SK-N-SH (cell line): Measurements from ENCODE around the gene AEBP1. TPM values are rescaled to one million over a fixed set of nuclear protein-coding genes. Genes with fewer than 3 reads are reported as not detected.

Experiments used
- CTCF ChIA-PET: fragments of 300-600, 350-600 bp; formaldehyde crosslinking; extraction: SDS; loops from one replicate; lab custom pipeline; 2021; lab: Yijun Ruan, JAX
- POLR2A ChIA-PET: fragments of 350-600 bp; sonication (Branson Sonifier 250); formaldehyde crosslinking; extraction: SDS; loops from one replicate; lab custom pipeline; 2020; ENCODE audit warnings: antibody characterized with exemption, inconsistent platforms; lab: Yijun Ruan, JAX
- DNase-seq: peaks from one replicate; pipeline ENCODE4 v3.0.0; 2012
- H2AFZ ChIP-seq: fragments of 200-600 bp; sonication (generic); 2 replicates; pipeline ENCODE4 v1.8.1; 2016; ENCODE audit warnings: antibody characterized with exemption, mild to moderate bottlenecking, low read depth
- H3F3A ChIP-seq: fragments of 200-600 bp; sonication (generic); replicated peaks from 2 replicates; pipeline ENCODE3; 2016; ENCODE audit warnings: antibody characterized with exemption, mild to moderate bottlenecking; ENCODE audit not compliant: insufficient read depth
- H3K27ac ChIP-seq, 2 experiments: fragments of 200-500 bp in 1 of 2; fragments of 200-600 bp in 1 of 2; sonication (Bioruptor generic) in 1 of 2; sonication (generic), shearing (Covaris generic) in 1 of 2; 2 replicates each; pipeline versions ENCODE4 v1.5.1 to v1.6.1; 2014 to 2016; ENCODE audit warnings: low read depth in 2 of 2, inconsistent platforms in 1 of 2, low read length in 1 of 2, mild to moderate bottlenecking in 1 of 2, mixed read lengths in 1 of 2
- H3K27me3 ChIP-seq: fragments of 200-600 bp; sonication (generic), shearing (Covaris generic); 2 replicates; pipeline ENCODE4 v1.6.1; 2016; ENCODE audit warnings: mixed run types; ENCODE audit not compliant: insufficient read depth
- H3K36me3 ChIP-seq, 2 experiments: fragments of 200-500 bp in 1 of 2; fragments of 200-600 bp in 1 of 2; sonication (Bioruptor generic) in 1 of 2; sonication (generic) in 1 of 2; replicated peaks in 1 of 2; 2 replicates each; pipeline versions ENCODE3 to v1.5.1; 2014 to 2016; ENCODE audit warnings: low read length in 1 of 2, mild to moderate bottlenecking in 1 of 2; ENCODE audit not compliant: insufficient read depth in 2 of 2, control insufficient read depth in 1 of 2
- H3K4me1 ChIP-seq, 2 experiments: fragments of 200-500 bp in 1 of 2; fragments of 200-600 bp in 1 of 2; sonication (Bioruptor generic) in 1 of 2; sonication (generic), shearing (Covaris generic) in 1 of 2; 2 replicates each; pipeline versions ENCODE4 v1.5.1 to v1.6.1; 2014 to 2016; ENCODE audit warnings: low read depth in 1 of 2, low read length in 1 of 2, mixed run types in 1 of 2; ENCODE audit not compliant: insufficient read depth in 2 of 2, control insufficient read depth in 1 of 2
- H3K4me2 ChIP-seq: fragments of 200-600 bp; sonication (generic), shearing (Covaris generic); 2 replicates; pipeline ENCODE4 v1.6.1; 2017; ENCODE audit warnings: mixed run types
- H3K4me3 ChIP-seq, 2 experiments: fragments of 200-500 bp in 1 of 2; fragments of 200-600 bp in 1 of 2; sonication (Bioruptor generic) in 1 of 2; sonication (generic), shearing (Covaris generic) in 1 of 2; 2 replicates each; pipeline versions ENCODE4 v1.5.1 to v1.8.1; 2014 to 2016; ENCODE audit warnings: low read depth in 2 of 2, inconsistent platforms in 1 of 2, low read length in 1 of 2, mild to moderate bottlenecking in 1 of 2, mixed read lengths in 1 of 2, moderate library complexity in 1 of 2
- H3K79me2 ChIP-seq: fragments of 200-600 bp; sonication (generic); 2 replicates; pipeline ENCODE4 v1.8.1; 2017; ENCODE audit warnings: mild to moderate bottlenecking; ENCODE audit not compliant: insufficient read depth
- H3K9ac ChIP-seq: fragments of 200-600 bp; sonication (generic); 2 replicates; pipeline ENCODE4 v1.6.1; 2017; ENCODE audit warnings: mixed run types
- H3K9me2 ChIP-seq: fragments of 200-600 bp; sonication (generic); 2 replicates; pipeline ENCODE4 v1.6.1; 2017; ENCODE audit warnings: mixed run types
- H3K9me3 ChIP-seq: fragments of 200-600 bp; sonication (generic); 2 replicates; pipeline ENCODE4 v1.6.1; 2017; ENCODE audit warnings: mixed run types, mild to moderate bottlenecking, moderate library complexity
- H4K20me1 ChIP-seq: fragments of 200-600 bp; sonication (generic); 2 replicates; pipeline ENCODE4 v1.6.1; 2017; ENCODE audit warnings: mild to moderate bottlenecking, mixed run types; ENCODE audit not compliant: insufficient read depth
- EP300 ChIP-seq, 2 experiments: IDR thresholded peaks; 2 replicates each; pipeline versions ENCODE4 v1.4.0 to v1.6.1; 2012; ENCODE audit warnings: borderline replicate concordance in 1 of 2, low read depth in 1 of 2, low read length in 1 of 2
- EZH2phosphoT487 ChIP-seq: fragments of 200-600 bp; sonication (generic); IDR thresholded peaks from 2 replicates; pipeline ENCODE4 v1.6.1; 2017; ENCODE audit warnings: low read depth, mixed run types, mild to moderate bottlenecking, antibody characterized with exemption, moderate library complexity, borderline replicate concordance
- FOXM1 ChIP-seq: IDR thresholded peaks from 2 replicates; pipeline ENCODE4 v1.4.0; 2012; ENCODE audit warnings: low read depth, mild to moderate bottlenecking
- GABPA ChIP-seq: IDR thresholded peaks from 2 replicates; pipeline ENCODE4 v1.4.0; 2012; ENCODE audit warnings: low read depth, mild to moderate bottlenecking
- MEF2A ChIP-seq: IDR thresholded peaks from 2 replicates; pipeline ENCODE4 v1.4.0; 2012; ENCODE audit warnings: low read depth, borderline replicate concordance
- NRF1 ChIP-seq: IDR thresholded peaks from 2 replicates; pipeline ENCODE4 v1.6.1; 2012; ENCODE audit warnings: low read depth, mild to moderate bottlenecking, low read length
- RCOR1 ChIP-seq: fragments of 150-350 bp; IDR thresholded peaks from 2 replicates; pipeline ENCODE4 v1.6.1; 2017; ENCODE audit warnings: antibody characterized with exemption, low read length
- SIN3A ChIP-seq: IDR thresholded peaks from 2 replicates; pipeline ENCODE4 v1.6.1; 2012; ENCODE audit warnings: low read depth, mild to moderate bottlenecking, low read length, moderate library complexity, borderline replicate concordance
- SMC3 ChIP-seq: IDR thresholded peaks from 2 replicates; pipeline ENCODE4 v1.6.1; 2012; ENCODE audit warnings: low read depth, low read length, improper control_type of control experiment
- USF2 ChIP-seq: fragments of 150-350 bp; IDR thresholded peaks from 2 replicates; pipeline ENCODE4 v1.6.1; 2017; ENCODE audit warnings: antibody characterized with exemption, low read length, low read depth, borderline replicate concordance
- YY1 ChIP-seq: IDR thresholded peaks from 2 replicates; pipeline ENCODE4 v1.4.0; 2012; ENCODE audit warnings: low read depth, mild to moderate bottlenecking
- WGBS: methylation state at CpG from one replicate; pipeline ENCODE4 v1.1.6; 2017; ENCODE audit warnings: low lambda C conversion rate; 5-methylcytosine and 5-hydroxymethylcytosine counted together
- polyA plus RNA-seq, 3 experiments: library from polyadenylated mRNA; depleted of rRNA; stranded (reverse); fragments of >200 nt; gene quantifications; 2 replicates each; pipeline ENCODE4 v1.2.3, GENCODE V29; 2012

AEBP1 gene
- polyA plus RNA-seq, 1 of the 3 experiments (the other 2 are of a cell fraction): 105 TPM

DNA sequence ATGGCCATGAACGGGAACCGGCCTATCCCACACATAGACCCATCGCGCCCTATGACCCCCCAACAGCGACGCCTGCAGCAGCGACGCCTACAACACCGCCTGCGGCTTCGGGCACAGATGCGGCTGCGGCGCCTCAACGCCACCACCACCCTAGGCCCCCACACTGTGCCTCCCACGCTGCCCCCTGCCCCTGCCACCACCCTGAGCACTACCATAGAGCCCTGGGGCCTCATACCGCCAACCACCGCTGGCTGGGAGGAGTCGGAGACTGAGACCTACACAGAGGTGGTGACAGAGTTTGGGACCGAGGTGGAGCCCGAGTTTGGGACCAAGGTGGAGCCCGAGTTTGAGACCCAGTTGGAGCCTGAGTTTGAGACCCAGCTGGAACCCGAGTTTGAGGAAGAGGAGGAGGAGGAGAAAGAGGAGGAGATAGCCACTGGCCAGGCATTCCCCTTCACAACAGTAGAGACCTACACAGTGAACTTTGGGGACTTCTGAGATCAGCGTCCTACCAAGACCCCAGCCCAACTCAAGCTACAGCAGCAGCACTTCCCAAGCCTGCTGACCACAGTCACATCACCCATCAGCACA is 9.7 kb downstream of the AEBP1 start (continued):
- no peak for TF ChIP-seq USF2

- H3K4me3 ChIP-seq: no peak overlapping the region
- no peak overlapping the region for H3K4me2 ChIP-seq
- DNase-seq: no peak
- H4K20me1 ChIP-seq: peaks cover 12% of the 10 kb centered on the region; the same call in 1 of the 2 replicates
- WGBS: 80% methylated on average over 4 of the region's 12 CpGs
- peaks cover 11% of the 10 kb centered on the region; the same call in 1 of the 2 replicates for H3K79me2 ChIP-seq
- POLR2A ChIA-PET: interaction anchor here (1.6 to 1.7 kb wide), 2 partner anchors 12 to 42 kb away, joined by 4 to 6 read pairs; no protein-coding TSS in a partner anchor
- TF ChIP-seq EP300 (IDR thresholded peaks at IDR 0.05; ENCODE audit: borderline replicate concordance in 1 of 2, low read depth in 1 of 2, low read length in 1 of 2) (no peak), FOXM1 (no peak), RCOR1 (no peak), NRF1 (no peak), GABPA (no peak), SMC3 (no peak), YY1 (no peak), USF2 (no peak), MEF2A (no peak), EZH2phosphoT487 (no peak), SIN3A (no peak)
- H3K27me3 ChIP-seq: no peaks in the 10 kb centered on the region
- no peaks in the 10 kb centered on the region for H3K9me2 ChIP-seq
- H3K9ac ChIP-seq: no peak overlapping the region
- no peaks in the 10 kb centered on the region for H3K9me3 ChIP-seq
- CTCF ChIA-PET: interaction anchor here (1.1 to 1.7 kb wide), 3 partner anchors 9 to 11 kb away, joined by 3 to 6 read pairs (median 5); partner anchors contain the start of gene POLD2
- peaks cover 26% of the 10 kb centered on the region for H3F3A ChIP-seq
- H2AFZ ChIP-seq: no peak overlapping the region
- H3K27ac ChIP-seq: no peak overlapping the region
- peaks cover 31 to 80% of the 10 kb centered on the region in 2 experiments for H3K36me3 ChIP-seq
- peaks cover 0 to 15% of the 10 kb centered on the region in 2 experiments; a peak in 1 of 4 replicates for H3K4me1 ChIP-seq
These were observed 10.6 kb downstream of the AEBP1 start for GRCh38 chr7:44114586-44115310.
